Neural progenitor cell (in vitro differentiated cells): Measurements from ENCODE around the gene HSPB8. TPM values are rescaled to one million over a fixed set of nuclear protein-coding genes. Genes with fewer than 3 reads are reported as not detected.

Source experiments
- DNase-seq: peaks from one replicate; pipeline ENCODE4 v3.0.0-alpha.2; 2016; ENCODE audit warnings: low spot score
- H2AFZ ChIP-seq: fragments of 200-600 bp; sonication (generic); replicated peaks from 2 replicates; pipeline ENCODE4 v1.6.1; 2016; ENCODE audit warnings: antibody characterized with exemption
- H3F3A ChIP-seq: fragments of 200-600 bp; sonication (generic); 2 replicates; pipeline ENCODE4 v1.6.1; 2016; ENCODE audit warnings: antibody characterized with exemption, low read depth
- H3K27ac ChIP-seq: fragments of 200-600 bp; sonication (generic); 2 replicates; pipeline ENCODE4 v1.5.1; 2016; ENCODE audit warnings: mild to moderate bottlenecking
- H3K27me3 ChIP-seq: fragments of 200-600 bp; sonication (generic); 2 replicates; pipeline ENCODE4 v1.6.1; 2016; ENCODE audit warnings: mild to moderate bottlenecking, moderate library complexity
- H3K36me3 ChIP-seq: fragments of 200-600 bp; sonication (generic); 2 replicates; pipeline ENCODE4 v1.5.1; 2016
- H3K4me1 ChIP-seq: fragments of 200-600 bp; sonication (generic); 2 replicates; pipeline ENCODE4 v1.6.1; 2016; ENCODE audit warnings: mixed run types
- H3K4me2 ChIP-seq: fragments of 200-600 bp; sonication (generic); 2 replicates; pipeline ENCODE4 v1.6.1; 2016
- H3K4me3 ChIP-seq: fragments of 200-600 bp; sonication (generic); 2 replicates; pipeline ENCODE4 v1.5.1; 2016
- H3K79me2 ChIP-seq: fragments of 200-600 bp; sonication (generic); 2 replicates; pipeline ENCODE4 v1.6.1; 2016; ENCODE audit warnings: low read depth
- H3K9ac ChIP-seq: fragments of 200-600 bp; sonication (generic); 2 replicates; pipeline ENCODE4 v1.6.1; 2016
- H3K9me3 ChIP-seq: fragments of 200-600 bp; sonication (generic); 2 replicates; pipeline ENCODE4 v1.5.1; 2016; ENCODE audit warnings: low read depth
- H4K20me1 ChIP-seq: fragments of 200-600 bp; sonication (generic); 2 replicates; pipeline ENCODE4 v1.6.1; 2016; ENCODE audit warnings: low read depth
- H3K27ac Mint-ChIP-seq: 3 replicates; pipeline ENCODE4 v1.8.0; 2021; ENCODE audit warnings: mixed read lengths
- H3K27me3 Mint-ChIP-seq: 2 replicates; pipeline ENCODE4 v1.8.0; 2022; ENCODE audit warnings: low read depth, mild to moderate bottlenecking, inconsistent platforms, moderate library complexity, mixed read lengths; ENCODE audit not compliant: insufficient read depth
- H3K36me3 Mint-ChIP-seq: 3 replicates; pipeline ENCODE4 v1.8.0; 2021; ENCODE audit warnings: mixed read lengths
- H3K4me1 Mint-ChIP-seq: 3 replicates; pipeline ENCODE4 v1.8.0; 2021; ENCODE audit warnings: mixed read lengths
- H3K4me3 Mint-ChIP-seq: 3 replicates; pipeline ENCODE4 v1.8.0; 2021; ENCODE audit warnings: mild to moderate bottlenecking, moderate library complexity, mixed read lengths
- H3K9me3 Mint-ChIP-seq: 3 replicates; pipeline ENCODE4 v1.8.0; 2020; ENCODE audit warnings: mixed read lengths
- EZH2 ChIP-seq: fragments of 200-600 bp; sonication (generic); IDR thresholded peaks from 2 replicates; pipeline ENCODE4 v1.6.1; 2017; ENCODE audit warnings: antibody characterized with exemption, mild to moderate bottlenecking, moderate library complexity
- EZH2phosphoT487 ChIP-seq: fragments of 200-600 bp; sonication (generic); IDR thresholded peaks from 2 replicates; pipeline ENCODE4 v1.6.1; 2017; ENCODE audit warnings: antibody characterized with exemption
- total RNA-seq: library from RNA; depleted of rRNA; stranded (reverse); fragments of >200 nt; gene quantifications from 2 replicates; pipeline ENCODE4 v1.2.3, GENCODE V29; 2015; ENCODE audit warnings: low replicate concordance
- TF ChIP-seq, protein P1 (sequence below): fragments of 200-600 bp; sonication (generic); IDR thresholded peaks from 2 replicates; pipeline ENCODE4 v1.5.1; 2017; ENCODE audit warnings: antibody characterized with exemption, mild to moderate bottlenecking

Gene HSPB8
- total RNA-seq, 1 donor from 2014 or later: not detected

DNA sequence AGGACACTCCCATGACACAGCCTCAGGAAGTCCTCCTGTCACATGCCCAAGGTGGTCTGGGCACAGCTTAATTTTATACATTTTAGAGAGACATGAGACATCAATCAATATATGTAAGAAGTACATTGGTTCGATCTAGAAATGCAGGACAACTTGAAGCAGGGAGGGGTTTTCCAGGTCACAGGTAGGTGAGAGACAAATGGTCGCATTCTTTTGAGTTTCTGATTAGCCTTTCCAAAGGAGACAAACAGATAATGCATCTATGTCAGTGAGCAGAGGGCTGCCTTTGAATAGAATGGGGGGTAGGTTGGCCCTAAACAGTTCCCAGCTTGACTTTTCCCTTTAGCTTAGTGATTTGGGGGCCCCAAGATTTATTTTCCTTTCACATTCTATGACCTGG, 2.5 kb downstream of the HSPB8 start:
- H3K4me3 ChIP-seq: no peak overlapping the region
- H4K20me1 ChIP-seq: no peaks in the 10 kb centered on the region
- H3K9ac ChIP-seq: no peak overlapping the region
- no peaks in the 10 kb centered on the region for H3K36me3 Mint-ChIP-seq
- H3K4me1 Mint-ChIP-seq: peaks cover 26% of the 10 kb centered on the region
- H3K27me3 Mint-ChIP-seq: peaks cover 9% of the 10 kb centered on the region
- H3K27me3 ChIP-seq: peaks cover 20% of the 10 kb centered on the region
- peak overlapping the region; percentile 12 for H3K4me3 Mint-ChIP-seq
- no peak overlapping the region for H3K27ac ChIP-seq
- H3K36me3 ChIP-seq: no peaks in the 10 kb centered on the region
- no peaks in the 10 kb centered on the region for H3K9me3 ChIP-seq
- DNase-seq: no peak
- no peak overlapping the region for H2AFZ ChIP-seq
- no peak overlapping the region for H3K4me2 ChIP-seq
- no peak for TF ChIP-seq EZH2phosphoT487
- TF ChIP-seq, protein P1, sequence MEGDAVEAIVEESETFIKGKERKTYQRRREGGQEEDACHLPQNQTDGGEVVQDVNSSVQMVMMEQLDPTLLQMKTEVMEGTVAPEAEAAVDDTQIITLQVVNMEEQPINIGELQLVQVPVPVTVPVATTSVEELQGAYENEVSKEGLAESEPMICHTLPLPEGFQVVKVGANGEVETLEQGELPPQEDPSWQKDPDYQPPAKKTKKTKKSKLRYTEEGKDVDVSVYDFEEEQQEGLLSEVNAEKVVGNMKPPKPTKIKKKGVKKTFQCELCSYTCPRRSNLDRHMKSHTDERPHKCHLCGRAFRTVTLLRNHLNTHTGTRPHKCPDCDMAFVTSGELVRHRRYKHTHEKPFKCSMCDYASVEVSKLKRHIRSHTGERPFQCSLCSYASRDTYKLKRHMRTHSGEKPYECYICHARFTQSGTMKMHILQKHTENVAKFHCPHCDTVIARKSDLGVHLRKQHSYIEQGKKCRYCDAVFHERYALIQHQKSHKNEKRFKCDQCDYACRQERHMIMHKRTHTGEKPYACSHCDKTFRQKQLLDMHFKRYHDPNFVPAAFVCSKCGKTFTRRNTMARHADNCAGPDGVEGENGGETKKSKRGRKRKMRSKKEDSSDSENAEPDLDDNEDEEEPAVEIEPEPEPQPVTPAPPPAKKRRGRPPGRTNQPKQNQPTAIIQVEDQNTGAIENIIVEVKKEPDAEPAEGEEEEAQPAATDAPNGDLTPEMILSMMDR: no peak
- TF ChIP-seq EZH2: no peak
- H3F3A ChIP-seq: no peaks in the 10 kb centered on the region
- no peaks in the 10 kb centered on the region for H3K4me1 ChIP-seq
- H3K79me2 ChIP-seq: no peaks in the 10 kb centered on the region
- no peaks in the 10 kb centered on the region for H3K9me3 Mint-ChIP-seq
- no peak overlapping the region for H3K27ac Mint-ChIP-seq

DNA sequence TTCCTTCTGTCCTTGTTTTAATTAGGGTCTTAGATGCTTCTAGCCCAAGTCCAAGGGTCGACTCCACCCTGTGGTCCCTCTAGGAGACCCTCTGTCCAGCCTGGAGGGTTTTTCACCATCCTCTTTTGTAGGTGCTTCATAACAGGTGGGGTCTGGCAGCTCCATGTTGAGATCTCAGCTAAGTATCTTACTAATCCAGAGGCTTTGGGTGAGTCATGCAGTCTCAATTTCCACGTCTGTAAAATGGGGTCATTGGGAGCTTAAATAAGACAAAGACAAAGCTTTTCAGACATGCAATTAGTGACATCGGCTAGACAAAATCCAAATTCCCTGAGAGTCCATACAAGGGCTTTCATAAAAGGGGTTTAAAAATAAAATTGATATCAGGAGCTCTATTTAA, 3.2 kb downstream of the HSPB8 start:
- DNase-seq: no peak
- Histone ChIP-seq H3K36me3 (no peaks in the 10 kb centered on the region), H3K4me3 (no peak overlapping the region), H3K4me2 (no peak overlapping the region), H3F3A (no peaks in the 10 kb centered on the region), H2AFZ (no peak overlapping the region), H3K4me1 (no peaks in the 10 kb centered on the region), H3K27ac (no peak overlapping the region), H3K9ac (no peak overlapping the region), H3K79me2 (no peaks in the 10 kb centered on the region), H3K27me3 (peaks cover 20% of the 10 kb centered on the region), H4K20me1 (no peaks in the 10 kb centered on the region), H3K9me3 (no peaks in the 10 kb centered on the region)
- H3K4me3 Mint-ChIP-seq: no peak overlapping the region
- no peaks in the 10 kb centered on the region for H3K9me3 Mint-ChIP-seq
- H3K27ac Mint-ChIP-seq: no peak overlapping the region
- peaks cover 8% of the 10 kb centered on the region for H3K27me3 Mint-ChIP-seq
- H3K36me3 Mint-ChIP-seq: no peaks in the 10 kb centered on the region
- TF ChIP-seq EZH2phosphoT487 (no peak), EZH2 (no peak)
- TF ChIP-seq, protein P1: no peak
- peaks cover 26% of the 10 kb centered on the region for H3K4me1 Mint-ChIP-seq

DNA sequence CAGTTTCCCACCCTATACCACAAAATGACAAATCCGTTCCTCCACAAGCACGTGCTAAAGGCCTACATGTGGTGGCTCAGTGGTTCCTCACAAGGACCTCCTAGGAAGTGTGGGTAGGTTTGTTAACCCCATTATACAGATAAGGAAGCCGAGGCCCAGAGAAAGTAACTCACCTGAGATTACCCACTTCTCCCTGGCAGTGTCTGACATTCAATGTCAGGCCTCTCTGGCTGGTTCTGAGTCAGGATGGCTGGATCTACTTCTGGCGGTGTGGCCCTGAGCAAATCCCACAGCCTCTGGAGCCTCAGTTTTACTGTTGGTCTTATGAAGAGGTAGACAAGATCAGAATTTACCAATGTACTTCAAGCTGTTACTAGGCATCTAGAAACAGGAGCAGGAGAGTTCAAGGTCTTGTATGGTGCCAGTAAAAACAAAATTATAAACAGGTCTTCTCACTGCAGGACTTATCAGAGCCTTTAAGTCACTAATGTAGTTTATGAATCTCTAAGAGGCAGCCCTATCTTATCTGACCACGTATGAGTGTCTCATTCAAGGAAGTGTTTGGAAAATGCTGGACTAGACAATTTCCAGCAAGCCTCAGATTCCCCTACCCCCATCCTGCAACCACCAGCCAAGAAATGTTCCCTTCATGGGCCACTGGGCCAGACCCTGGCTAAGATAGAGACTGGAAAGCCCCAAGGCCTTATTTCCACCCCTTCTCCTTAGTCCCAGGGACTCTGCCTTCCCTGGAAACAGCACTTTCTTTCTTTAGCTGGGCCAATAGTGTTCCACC, 4.2 kb downstream of the HSPB8 start:
- Histone ChIP-seq H3K4me2 (no peak overlapping the region), H3K79me2 (no peaks in the 10 kb centered on the region), H3F3A (no peaks in the 10 kb centered on the region), H3K9ac (no peak overlapping the region), H2AFZ (no peak overlapping the region), H4K20me1 (no peaks in the 10 kb centered on the region), H3K27me3 (peaks cover 20% of the 10 kb centered on the region), H3K9me3 (no peaks in the 10 kb centered on the region), H3K27ac (no peak overlapping the region), H3K4me1 (no peaks in the 10 kb centered on the region), H3K36me3 (no peaks in the 10 kb centered on the region), H3K4me3 (no peak overlapping the region)
- Mint-ChIP-seq H3K4me3 (no peak overlapping the region), H3K27ac (no peak overlapping the region), H3K27me3 (peaks cover 7% of the 10 kb centered on the region), H3K36me3 (no peaks in the 10 kb centered on the region), H3K4me1 (peaks cover 26% of the 10 kb centered on the region), H3K9me3 (no peaks in the 10 kb centered on the region)
- DNase-seq: no peak
- no peak for TF ChIP-seq EZH2phosphoT487
- no peak for TF ChIP-seq EZH2
- TF ChIP-seq, protein P1: no peak
